Sigmoid colon (tissue), 7 donors: ENCODE data around the gene SRD5A1. TPM values are rescaled to one million over a fixed set of nuclear protein-coding genes. Genes with fewer than 3 reads are reported as not detected.

Source experiments
- DNase-seq: peaks from one replicate; pipeline ENCODE4 v3.0.0-alpha.2; 2019
- H3K27ac ChIP-seq, 4 donors: fragments of 200-600 bp; sonication (generic); one replicate each; pipeline ENCODE4 v1.5.1; 2016 to 2019; ENCODE audit warnings: mild to moderate bottlenecking in 1 of 4
- H3K27me3 ChIP-seq, 3 donors: fragments of 200-600 bp; sonication (generic); one replicate each; pipeline ENCODE4 v1.5.1; 2019; ENCODE audit warnings: mild to moderate bottlenecking in 1 of 3
- H3K36me3 ChIP-seq, 4 donors: fragments of 200-600 bp; sonication (generic); one replicate each; pipeline ENCODE4 v1.5.1; 2016 to 2019
- H3K4me1 ChIP-seq, 4 donors: fragments of 200-600 bp; sonication (generic); one replicate each; pipeline ENCODE4 v1.5.1; 2017 to 2019
- H3K4me3 ChIP-seq, 4 donors: fragments of 200-600 bp; sonication (generic); one replicate each; pipeline ENCODE4 v1.5.1; 2017 to 2019; ENCODE audit warnings: mild to moderate bottlenecking in 2 of 4, moderate library complexity in 1 of 4
- H3K9me3 ChIP-seq, 4 donors: fragments of 200-600 bp in 3 of 4; sonication (generic) in 3 of 4; one replicate each; pipeline versions ENCODE4 v1.5.1 to v1.6.1; 2013 to 2019
- CTCF ChIP-seq, 4 experiments: fragments of 450-650 bp in 3 of 4; fragments of 200-600 bp in 1 of 4; IDR thresholded peaks; one replicate each; pipeline ENCODE4 v1.5.1; 2016 to 2019; ENCODE audit warnings: antibody characterized with exemption in 4 of 4, mild to moderate bottlenecking in 3 of 4, moderate library complexity in 2 of 4
- EP300 ChIP-seq, 4 donors: sonication (generic); formaldehyde crosslinking; IDR thresholded peaks; one replicate each; pipeline ENCODE4 v1.6.1; 2017; ENCODE audit warnings: antibody characterized with exemption in 4 of 4
- POLR2A ChIP-seq, 2 donors: fragments of 450-650 bp; IDR thresholded peaks; one replicate each; pipeline ENCODE4 v1.6.1; 2016; ENCODE audit warnings: antibody characterized with exemption in 2 of 2, mild to moderate bottlenecking in 2 of 2, moderate library complexity in 2 of 2
- POLR2AphosphoS5 ChIP-seq, 4 donors: sonication (generic); formaldehyde crosslinking; IDR thresholded peaks; one replicate each; pipeline ENCODE4 v1.6.1; 2017; ENCODE audit warnings: antibody characterized with exemption in 4 of 4
- WGBS, 2 donors: extraction: QIAGEN DNeasy Blood & Tissue Kit; methylation state at CpG; one replicate each; pipeline ENCODE4 v1.1.7; 2013; 5-methylcytosine and 5-hydroxymethylcytosine counted together
- intact Hi-C: fragments of 100-400 bp; cut with DNase I; formaldehyde crosslinking; loops from one replicate; pipeline ENCODE4 v1.15.1; 2023
- polyA plus RNA-seq, 3 donors: library from polyadenylated mRNA; stranded (reverse); fragments of 200-250 nt; gene quantifications; one replicate each; pipeline ENCODE4 v1.2.3, GENCODE V29; 2013
- total RNA-seq, 4 donors: library from RNA; depleted of rRNA; stranded (reverse); fragments of >200 nt; gene quantifications; one replicate each; pipeline ENCODE4 v1.1.0, GENCODE V29; 2016
- donor health status: healthy with polysubstance abuse.
- donor health status: Bipolar disorder and iron deficiency.
- donor health status: healthy.

The SRD5A1 gene
- total and polyA plus RNA-seq, 7 donors = 3.1 to 10.7 (median 5.7) TPM

GRCh38 chr5:6604341-6604740 lies 28.9 kb upstream of the SRD5A1 start:
- H3K27me3 ChIP-seq = no peaks in the 10 kb centered on the region
- no peaks in the 10 kb centered on the region for H3K9me3 ChIP-seq
- H3K4me3 ChIP-seq = no peak overlapping the region
- H3K4me1 ChIP-seq = no peaks in the 10 kb centered on the region
- no peak for DNase-seq
- TF ChIP-seq POLR2AphosphoS5 (IDR thresholded peaks at IDR 0.05) = no peak
- intact Hi-C loops = no loop called here
- H3K27ac ChIP-seq = no peak overlapping the region
- H3K36me3 ChIP-seq = peaks cover 40 to 100% (median 68%) of the 10 kb centered on the region in 4 donors
- WGBS, 2 donors = 85 to 94% methylated on average over 6 of the region's 6 CpGs

GRCh38 chr5:6604946-6605345 lies 28.3 kb upstream of the SRD5A1 start:
- Histone ChIP-seq H3K27me3 (no peaks in the 10 kb centered on the region), H3K4me3 (no peak overlapping the region), H3K4me1 (no peaks in the 10 kb centered on the region), H3K27ac (no peak overlapping the region), H3K36me3 (peaks cover 44 to 100% (median 71%) of the 10 kb centered on the region in 4 donors), H3K9me3 (no peaks in the 10 kb centered on the region)
- WGBS, 2 donors = 97 to 98% methylated on average over 12 of the region's 12 CpGs
- TF ChIP-seq POLR2AphosphoS5 (IDR thresholded peaks at IDR 0.05) = no peak
- no peak for TF ChIP-seq EP300 (IDR thresholded peaks at IDR 0.05)
- no peak for TF ChIP-seq CTCF (IDR thresholded peaks at IDR 0.05)
- no peak for TF ChIP-seq POLR2A (IDR thresholded peaks at IDR 0.05)
- DNase-seq = no peak
- intact Hi-C loops = no loop called here

GRCh38 chr5:6606884-6607558 lies 26.2 kb upstream of the SRD5A1 start:
- WGBS, 2 donors = 87 to 91% methylated on average over 9 of the region's 9 CpGs
- H3K4me1 ChIP-seq = no peaks in the 10 kb centered on the region
- peaks cover 39 to 100% (median 72%) of the 10 kb centered on the region in 4 donors for H3K36me3 ChIP-seq
- DNase-seq = no peak
- H3K9me3 ChIP-seq = no peaks in the 10 kb centered on the region
- no peak overlapping the region for H3K4me3 ChIP-seq
- TF ChIP-seq POLR2A (IDR thresholded peaks at IDR 0.05) = no peak
- no peak for TF ChIP-seq EP300 (IDR thresholded peaks at IDR 0.05)
- no peak for TF ChIP-seq POLR2AphosphoS5 (IDR thresholded peaks at IDR 0.05)
- TF ChIP-seq CTCF (IDR thresholded peaks at IDR 0.05) = no peak
- H3K27ac ChIP-seq = no peak overlapping the region
- H3K27me3 ChIP-seq = no peaks in the 10 kb centered on the region
- intact Hi-C loops = no loop called here

GRCh38 chr5:6607559-6607936 lies 25.7 kb upstream of the SRD5A1 start:
- 90 to 95% methylated on average over 5 of the region's 5 CpGs for WGBS, 2 donors
- Histone ChIP-seq H3K4me3 (no peak overlapping the region), H3K27ac (no peak overlapping the region), H3K9me3 (no peaks in the 10 kb centered on the region), H3K36me3 (peaks cover 43 to 100% (median 75%) of the 10 kb centered on the region in 4 donors), H3K27me3 (no peaks in the 10 kb centered on the region), H3K4me1 (no peaks in the 10 kb centered on the region)
- TF ChIP-seq EP300 (IDR thresholded peaks at IDR 0.05) (no peak), POLR2AphosphoS5 (IDR thresholded peaks at IDR 0.05) (no peak), POLR2A (IDR thresholded peaks at IDR 0.05) (no peak), CTCF (IDR thresholded peaks at IDR 0.05) (no peak)
- intact Hi-C loops = no loop called here
- DNase-seq = no peak

GRCh38 chr5:6608016-6608415 lies 25.2 kb upstream of the SRD5A1 start:
- intact Hi-C loops = no loop called here
- DNase-seq = no peak
- TF ChIP-seq EP300 (IDR thresholded peaks at IDR 0.05) (no peak), CTCF (IDR thresholded peaks at IDR 0.05) (no peak), POLR2AphosphoS5 (IDR thresholded peaks at IDR 0.05) (no peak), POLR2A (IDR thresholded peaks at IDR 0.05) (no peak)
- WGBS, 2 donors = 92 to 97% methylated on average over 3 of the region's 3 CpGs
- Histone ChIP-seq H3K27me3 (no peaks in the 10 kb centered on the region), H3K27ac (no peak overlapping the region), H3K4me3 (no peak overlapping the region), H3K9me3 (no peaks in the 10 kb centered on the region), H3K36me3 (peaks cover 46 to 100% (median 76%) of the 10 kb centered on the region in 4 donors), H3K4me1 (no peaks in the 10 kb centered on the region)
